ENCODE measurements around the gene GLIS1. TPM values are rescaled to one million over a fixed set of nuclear protein-coding genes. Genes with fewer than 3 reads are reported as not detected.

The GLIS1 gene
- total RNA-seq, 4 donors from 2014 or later = 0.16 to 0.27 TPM; not detected in 2

DNA sequence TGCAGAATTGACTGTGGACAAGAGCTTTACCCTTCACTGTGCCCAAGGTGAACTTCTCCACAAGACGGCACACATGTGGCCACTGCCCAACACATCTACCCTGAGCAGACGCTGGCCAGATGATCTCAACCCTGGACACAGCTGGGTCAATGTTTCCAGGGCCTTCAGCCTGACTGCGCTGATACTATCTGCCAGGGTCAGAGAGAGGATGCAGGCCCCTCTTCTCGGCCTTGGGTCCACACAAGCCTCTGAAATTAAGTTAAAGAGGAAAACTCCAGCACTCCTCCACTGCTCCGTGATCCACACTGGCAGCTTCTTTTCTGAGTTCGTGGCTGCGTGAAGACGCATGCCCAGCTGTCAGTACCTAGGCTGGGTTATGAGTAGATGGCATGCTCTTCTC is 58.1 kb downstream of the GLIS1 start:
- Histone ChIP-seq H3K36me3 (no peaks in the 10 kb centered on the region), H3K9me3 (no peaks in the 10 kb centered on the region), H3K27me3 (peaks cover 43% of the 10 kb centered on the region), H3K4me1 (peaks cover 0 to 23% (median 0%) of the 10 kb centered on the region in 3 donors), H3K27ac (no peak overlapping the region), H3K4me3 (no peak overlapping the region)
- ATAC-seq = no peak
- TF ChIP-seq POLR2AphosphoS5 (IDR thresholded peaks at IDR 0.05) (no peak), POLR2A (IDR thresholded peaks at IDR 0.05) (no peak), EP300 (IDR thresholded peaks at IDR 0.05) (no peak)
- TF ChIP-seq, protein P1, sequence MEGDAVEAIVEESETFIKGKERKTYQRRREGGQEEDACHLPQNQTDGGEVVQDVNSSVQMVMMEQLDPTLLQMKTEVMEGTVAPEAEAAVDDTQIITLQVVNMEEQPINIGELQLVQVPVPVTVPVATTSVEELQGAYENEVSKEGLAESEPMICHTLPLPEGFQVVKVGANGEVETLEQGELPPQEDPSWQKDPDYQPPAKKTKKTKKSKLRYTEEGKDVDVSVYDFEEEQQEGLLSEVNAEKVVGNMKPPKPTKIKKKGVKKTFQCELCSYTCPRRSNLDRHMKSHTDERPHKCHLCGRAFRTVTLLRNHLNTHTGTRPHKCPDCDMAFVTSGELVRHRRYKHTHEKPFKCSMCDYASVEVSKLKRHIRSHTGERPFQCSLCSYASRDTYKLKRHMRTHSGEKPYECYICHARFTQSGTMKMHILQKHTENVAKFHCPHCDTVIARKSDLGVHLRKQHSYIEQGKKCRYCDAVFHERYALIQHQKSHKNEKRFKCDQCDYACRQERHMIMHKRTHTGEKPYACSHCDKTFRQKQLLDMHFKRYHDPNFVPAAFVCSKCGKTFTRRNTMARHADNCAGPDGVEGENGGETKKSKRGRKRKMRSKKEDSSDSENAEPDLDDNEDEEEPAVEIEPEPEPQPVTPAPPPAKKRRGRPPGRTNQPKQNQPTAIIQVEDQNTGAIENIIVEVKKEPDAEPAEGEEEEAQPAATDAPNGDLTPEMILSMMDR (IDR thresholded peaks at IDR 0.05) = no peak
- 83 to 100% methylated on average over 1 to 3 of the region's 8 CpGs for WGBS, 2 donors (ENCODE audit: low coverage in 1 of 2)

DNA sequence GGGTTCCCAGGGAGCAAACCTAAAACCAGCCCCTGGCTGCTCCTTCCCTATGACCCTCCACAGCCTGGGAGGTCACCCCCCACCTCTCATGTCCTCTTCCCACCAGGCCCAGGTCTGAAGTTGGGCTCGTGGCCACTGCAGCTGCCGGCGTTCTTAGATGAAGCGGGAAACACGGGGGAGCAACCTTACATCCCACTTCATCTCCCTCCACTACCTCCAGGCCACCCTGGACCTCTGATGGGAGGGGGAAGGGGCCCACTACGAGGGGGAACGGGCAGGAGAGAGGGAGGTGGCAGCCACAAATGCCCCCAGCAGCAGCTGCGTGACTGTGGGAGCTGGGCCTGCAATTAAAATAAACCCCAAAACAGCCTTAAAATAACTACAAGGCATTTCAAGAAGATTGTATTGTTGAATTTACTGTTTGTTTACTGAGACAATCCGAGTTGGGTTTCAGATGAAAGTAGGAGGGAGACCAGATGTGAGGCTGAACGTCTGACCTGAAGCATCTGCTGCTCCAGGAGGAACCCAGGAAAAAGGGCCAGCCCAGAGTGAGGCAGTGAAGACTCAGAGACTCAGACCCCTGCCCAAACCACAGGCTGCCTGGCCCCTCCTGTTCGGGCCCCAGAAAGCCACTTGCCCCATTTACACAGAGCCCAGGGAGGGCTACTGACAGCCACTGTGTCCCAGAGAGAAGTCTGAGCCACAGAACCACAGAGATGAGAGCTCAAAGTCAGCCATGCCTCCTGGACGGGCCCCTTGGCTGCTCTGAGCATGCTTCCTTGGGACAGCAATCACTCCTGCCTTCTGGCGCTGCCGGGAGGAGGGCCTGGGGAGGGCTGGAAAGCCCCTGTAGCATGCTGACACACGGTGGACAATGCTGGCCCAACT is 59.8 kb downstream of the GLIS1 start:
- WGBS, 2 donors (ENCODE audit: low coverage in 1 of 2) = 43 to 84% methylated on average over 1 to 9 of the region's 15 CpGs

DNA sequence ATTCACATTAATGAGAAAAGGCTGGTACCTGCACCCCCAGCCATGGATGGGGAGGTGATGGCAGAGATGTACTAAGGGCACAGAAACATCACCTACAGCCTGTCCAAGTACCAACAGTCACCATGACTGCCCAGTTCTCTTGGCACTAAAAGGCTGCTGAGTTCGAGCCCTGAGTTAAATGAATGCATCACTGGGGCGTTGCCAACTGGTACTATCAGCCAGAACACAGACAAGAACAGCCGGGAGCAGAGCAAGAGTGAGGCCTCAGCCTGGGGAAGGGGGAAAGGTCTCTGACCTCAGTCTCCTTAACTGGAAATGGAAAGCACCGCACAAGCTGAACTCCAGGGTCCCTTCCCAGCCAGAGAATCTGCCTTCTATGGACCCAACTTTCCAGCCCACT is 60.5 kb downstream of the GLIS1 start:
- ATAC-seq = no peak
- Histone ChIP-seq H3K27me3 (peaks cover 20% of the 10 kb centered on the region), H3K9me3 (no peaks in the 10 kb centered on the region), H3K27ac (no peak overlapping the region), H3K4me3 (no peak overlapping the region), H3K36me3 (no peaks in the 10 kb centered on the region), H3K4me1 (peaks cover 0 to 14% (median 0%) of the 10 kb centered on the region in 3 donors)
- WGBS, 2 donors (ENCODE audit: low coverage in 1 of 2) = no CpG with 5 or more reads among the region's 4 CpGs
- no peak for TF ChIP-seq POLR2A (IDR thresholded peaks at IDR 0.05)
- TF ChIP-seq EP300 (IDR thresholded peaks at IDR 0.05) = no peak
- TF ChIP-seq POLR2AphosphoS5 (IDR thresholded peaks at IDR 0.05) = no peak
- TF ChIP-seq, protein P1 (IDR thresholded peaks at IDR 0.05) = no peak

More for the DNA sequence above, 59.8 kb downstream of the GLIS1 start:
- H3K36me3 ChIP-seq = no peaks in the 10 kb centered on the region
- no peak for TF ChIP-seq POLR2A (IDR thresholded peaks at IDR 0.05)
- no peak for TF ChIP-seq POLR2AphosphoS5 (IDR thresholded peaks at IDR 0.05)
- TF ChIP-seq, protein P1 (IDR thresholded peaks at IDR 0.05) = no peak
- no peak for TF ChIP-seq EP300 (IDR thresholded peaks at IDR 0.05)
- H3K4me3 ChIP-seq = no peak overlapping the region
- no peak for ATAC-seq
- H3K27me3 ChIP-seq = peaks cover 27% of the 10 kb centered on the region
- no peaks in the 10 kb centered on the region for H3K9me3 ChIP-seq
- no peak overlapping the region for H3K27ac ChIP-seq
- H3K4me1 ChIP-seq = peaks cover 0 to 14% (median 0%) of the 10 kb centered on the region in 3 donors

DNA sequence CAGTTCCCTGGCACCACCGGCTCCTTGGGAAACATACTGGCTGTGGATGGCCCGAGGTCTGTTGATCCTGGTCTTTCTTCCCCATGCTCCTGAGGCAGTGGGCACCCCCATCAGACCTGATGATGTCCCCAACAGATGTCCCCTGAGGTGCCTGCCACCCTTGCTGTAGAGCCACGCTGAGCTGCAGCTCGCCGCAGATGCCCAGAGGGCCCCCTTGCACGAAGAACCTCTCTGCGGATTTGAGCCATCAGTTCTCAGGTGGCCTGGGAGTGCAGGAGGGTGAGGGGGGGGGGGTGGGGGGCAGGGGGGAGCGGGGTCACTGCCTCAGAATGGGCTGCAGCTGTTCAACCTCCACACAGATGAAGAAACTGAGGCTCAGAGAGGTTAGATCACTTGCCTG is 60.9 kb downstream of the GLIS1 start:
- no peaks in the 10 kb centered on the region for H3K36me3 ChIP-seq
- peaks cover 0 to 14% (median 0%) of the 10 kb centered on the region in 3 donors for H3K4me1 ChIP-seq
- TF ChIP-seq, protein P1 (IDR thresholded peaks at IDR 0.05) = no peak
- no peak for TF ChIP-seq POLR2AphosphoS5 (IDR thresholded peaks at IDR 0.05)
- TF ChIP-seq EP300 (IDR thresholded peaks at IDR 0.05) = no peak
- no peak for TF ChIP-seq POLR2A (IDR thresholded peaks at IDR 0.05)
- H3K27me3 ChIP-seq = peaks cover 15% of the 10 kb centered on the region
- no CpG with 5 or more reads among the region's 8 CpGs for WGBS, 2 donors (ENCODE audit: low coverage in 1 of 2)
- H3K27ac ChIP-seq = no peak overlapping the region
- H3K9me3 ChIP-seq = no peaks in the 10 kb centered on the region
- H3K4me3 ChIP-seq = no peak overlapping the region
- ATAC-seq = no peak

DNA sequence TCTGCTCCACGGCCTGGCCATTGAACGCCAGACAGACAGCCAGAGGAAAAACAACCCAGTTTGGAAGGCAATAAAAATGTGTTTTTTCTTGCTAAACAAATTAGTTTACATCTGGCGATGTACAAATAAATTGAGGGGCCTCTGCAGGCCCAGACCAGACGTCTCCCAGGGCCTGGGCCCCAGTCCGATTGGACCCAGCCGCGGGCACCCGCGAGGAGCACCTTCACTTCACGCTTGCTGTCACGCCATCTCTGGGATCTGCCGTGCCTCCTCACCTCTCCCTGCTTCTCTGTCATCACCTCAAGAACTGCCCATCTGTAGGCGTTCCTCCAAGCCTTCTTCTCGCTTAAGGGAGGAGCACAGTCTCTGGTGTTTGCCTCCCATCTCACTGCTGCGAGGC is 61.5 kb downstream of the GLIS1 start:
- no peak for ATAC-seq
- Histone ChIP-seq H3K27me3 (peaks cover 12% of the 10 kb centered on the region), H3K27ac (no peak overlapping the region), H3K9me3 (no peaks in the 10 kb centered on the region), H3K4me3 (no peak overlapping the region), H3K36me3 (no peaks in the 10 kb centered on the region), H3K4me1 (peaks cover 0 to 13% (median 0%) of the 10 kb centered on the region in 3 donors)
- WGBS, 2 donors (ENCODE audit: low coverage in 1 of 2) = 99% methylated on average over 11 to 14 of the region's 15 CpGs
- TF ChIP-seq, protein P1 (IDR thresholded peaks at IDR 0.05) = no peak
- TF ChIP-seq POLR2A (IDR thresholded peaks at IDR 0.05) (no peak), POLR2AphosphoS5 (IDR thresholded peaks at IDR 0.05) (no peak), EP300 (IDR thresholded peaks at IDR 0.05) (no peak)
